PC-3 (cell line): ENCODE measurements around the gene EIF2A. TPM values are rescaled to one million over a fixed set of nuclear protein-coding genes. Genes with fewer than 3 reads are reported as not detected.

Experiments used
- ATAC-seq: fragments of 200-7000 bp; cut with Tn5 transposase; 2 replicates; pipeline ENCODE4 v1.9.1; 2020; ENCODE audit warnings: mild to moderate bottlenecking, moderate library complexity
- BruUV-seq: library from RNA; stranded (reverse); fragments of 400-500 nt; replicated peaks from 2 replicates; lab custom pipeline; 2021; lab: Mats Ljungman, UMichigan
- CTCF ChIA-PET: fragments of 300-600 bp; sonication (Branson Sonifier 250); formaldehyde crosslinking; loops from one replicate; lab custom pipeline; 2022; ENCODE audit warnings: antibody characterized with exemption; lab: Charles Lee
- POLR2A ChIA-PET: fragments of 300-600 bp; sonication (Branson Sonifier 250); formaldehyde crosslinking; loops from one replicate; lab custom pipeline; 2022; ENCODE audit warnings: antibody characterized with exemption; ENCODE audit not compliant: unreplicated experiment; lab: Charles Lee
- DNase-seq: peaks from one replicate; pipeline ENCODE4 v3.0.0-alpha.2; 2015
- H2AFZ ChIP-seq: fragments of 300-600 bp; sonication (generic); 2 replicates; pipeline ENCODE4 v1.6.0; 2016; ENCODE audit warnings: antibody characterized with exemption, low read length
- H3F3A ChIP-seq: fragments of 300-600 bp; sonication (generic); one replicate; pipeline ENCODE4 v1.6.0; 2017; ENCODE audit warnings: antibody characterized with exemption, low read length, control low read depth, mild to moderate bottlenecking; ENCODE audit not compliant: unreplicated experiment
- H3K27ac ChIP-seq: fragments of 300-600 bp; sonication (generic); 2 replicates; pipeline ENCODE4 v1.5.1; 2016; ENCODE audit warnings: mild to moderate bottlenecking, low read length
- H3K27me3 ChIP-seq: fragments of 300-600 bp; sonication (generic); 2 replicates; pipeline ENCODE4 v1.6.1; 2016; ENCODE audit warnings: low read length, mixed read lengths
- H3K36me3 ChIP-seq: fragments of 300-600 bp; sonication (generic); 2 replicates; pipeline ENCODE4 v1.6.1; 2016; ENCODE audit warnings: low read depth, mixed run types, low read length, mixed read lengths
- H3K4me1 ChIP-seq: fragments of 300-600 bp; sonication (generic); 2 replicates; pipeline ENCODE4 v1.5.1; 2016; ENCODE audit warnings: low read length; ENCODE audit not compliant: insufficient read depth
- H3K4me2 ChIP-seq: fragments of 300-600 bp; sonication (generic); 2 replicates; pipeline ENCODE4 v1.6.0; 2016; ENCODE audit warnings: low read length
- H3K4me3 ChIP-seq: fragments of 300-600 bp; sonication (generic); 2 replicates; pipeline ENCODE4 v1.5.1; 2016; ENCODE audit warnings: mild to moderate bottlenecking, low read length, mixed read lengths
- H3K79me2 ChIP-seq: fragments of 300-600 bp; sonication (generic); 2 replicates; pipeline ENCODE4 v1.6.1; 2017; ENCODE audit warnings: low read length, mixed read lengths
- H3K9ac ChIP-seq: fragments of 300-600 bp; sonication (generic); 2 replicates; pipeline ENCODE4 v1.6.0; 2016; ENCODE audit warnings: mild to moderate bottlenecking, low read length
- H3K9me2 ChIP-seq: fragments of 300-600 bp; sonication (generic); replicated peaks from 2 replicates; pipeline ENCODE4 v1.6.1; 2016; ENCODE audit warnings: mixed run types, low read length, mixed read lengths
- H3K9me3 ChIP-seq: fragments of 300-600 bp; sonication (generic); 2 replicates; pipeline ENCODE4 v1.6.1; 2016; ENCODE audit warnings: low read length, mixed read lengths
- H4K20me1 ChIP-seq: fragments of 300-600 bp; sonication (generic); 2 replicates; pipeline ENCODE4 v1.6.1; 2016; ENCODE audit warnings: low read length, mixed read lengths
- CTCF ChIP-seq: fragments of 300-600 bp; sonication (generic); conservative IDR thresholded peaks from 2 replicates; pipeline ENCODE4 v1.5.1; 2017; ENCODE audit warnings: antibody characterized with exemption, low read depth, mild to moderate bottlenecking, low read length
- EZH2 ChIP-seq: fragments of 300-600 bp; sonication (generic); IDR thresholded peaks from one replicate; pipeline ENCODE4 v1.6.1; 2017; ENCODE audit warnings: antibody characterized with exemption, mild to moderate bottlenecking, low read length; ENCODE audit not compliant: unreplicated experiment
- EZH2phosphoT487 ChIP-seq: fragments of 300-600 bp; sonication (generic); IDR thresholded peaks from 2 replicates; pipeline ENCODE4 v1.6.1; 2018; ENCODE audit warnings: mild to moderate bottlenecking, antibody characterized with exemption, low read length, borderline replicate concordance
- intact Hi-C: fragments of 100-400 bp; cut with micrococcal nuclease; formaldehyde crosslinking; loops from 2 replicates; pipeline ENCODE4 v1.9.0; 2023
- total RNA-seq: library from RNA; depleted of rRNA; stranded (reverse); fragments of >200 nt; gene quantifications from 2 replicates; pipeline ENCODE4 v1.2.3, GENCODE V29; 2014

EIF2A gene
- total RNA-seq, 1 experiment from 2014 or later: 92.4 TPM

- Histone ChIP-seq H3K4me1 (peaks cover 5% of the 10 kb centered on the region), H3K4me3 (no peak overlapping the region), H3K36me3 (peaks cover 22% of the 10 kb centered on the region), H3K27ac (no peak overlapping the region), H4K20me1 (no peaks in the 10 kb centered on the region), H3K4me2 (no peak overlapping the region), H3K27me3 (no peaks in the 10 kb centered on the region), H3K9me2 (no peaks in the 10 kb centered on the region), H3F3A (no peaks in the 10 kb centered on the region), H2AFZ (no peak overlapping the region), H3K9me3 (no peaks in the 10 kb centered on the region), H3K9ac (no peak overlapping the region), H3K79me2 (no peaks in the 10 kb centered on the region)
- TF ChIP-seq EZH2: no peak
- no peak for TF ChIP-seq CTCF
- no peak for TF ChIP-seq EZH2phosphoT487
- no TSS peak for BruUV-seq
- ATAC-seq: no peak
- intact Hi-C loops: no loop called here
- no peak for DNase-seq
- POLR2A ChIA-PET: interaction anchor here (0.6 kb wide), 1 partner anchor 1050 kb away, joined by 4 read pairs; no protein-coding TSS in a partner anchor
- CTCF ChIA-PET: no interaction called here
Observed at GRCh38 chr3:150631515-150632221, 85.1 kb downstream of the EIF2A start.

- Histone ChIP-seq H3K9me3 (no peaks in the 10 kb centered on the region), H3K4me2 (no peak overlapping the region), H3K27me3 (no peaks in the 10 kb centered on the region), H3K36me3 (peaks cover 6% of the 10 kb centered on the region; the same call in 1 of the 2 replicates), H3K4me3 (no peak overlapping the region), H2AFZ (no peak overlapping the region), H3F3A (no peaks in the 10 kb centered on the region), H3K27ac (no peak overlapping the region), H3K9me2 (no peaks in the 10 kb centered on the region), H3K79me2 (no peaks in the 10 kb centered on the region), H4K20me1 (no peaks in the 10 kb centered on the region), H3K4me1 (peaks cover 4% of the 10 kb centered on the region; the same call in 1 of the 2 replicates), H3K9ac (no peak overlapping the region)
- ATAC-seq (no peak), DNase-seq (no peak)
- POLR2A ChIA-PET: interaction anchor here (0.7 kb wide), 1 partner anchor 602 kb away, joined by 3 read pairs; no protein-coding TSS in a partner anchor
- intact Hi-C loops: no loop called here
- TF ChIP-seq EZH2 (no peak), EZH2phosphoT487 (no peak), CTCF (no peak)
- CTCF ChIA-PET: no interaction called here
- BruUV-seq: no TSS peak
Observed at GRCh38 chr3:150635076-150635475, 88.5 kb downstream of the EIF2A start.

GRCh38 chr3:150635526-150635925 lies 88.9 kb downstream of the EIF2A start:
- Histone ChIP-seq H3K79me2 (no peaks in the 10 kb centered on the region), H3K4me1 (peaks cover 4% of the 10 kb centered on the region; the same call in 1 of the 2 replicates), H3K27me3 (no peaks in the 10 kb centered on the region), H3K27ac (no peak overlapping the region), H2AFZ (no peak overlapping the region), H3K36me3 (peaks cover 3% of the 10 kb centered on the region; the same call in 1 of the 2 replicates), H3F3A (no peaks in the 10 kb centered on the region), H3K9ac (no peak overlapping the region), H3K9me3 (no peaks in the 10 kb centered on the region), H3K4me2 (no peak overlapping the region), H4K20me1 (no peaks in the 10 kb centered on the region), H3K9me2 (no peaks in the 10 kb centered on the region), H3K4me3 (no peak overlapping the region)
- DNase-seq (no peak), ATAC-seq (no peak)
- no peak for TF ChIP-seq CTCF
- no peak for TF ChIP-seq EZH2
- TF ChIP-seq EZH2phosphoT487: no peak
- intact Hi-C loops: no loop called here
- no TSS peak for BruUV-seq
- CTCF ChIA-PET: no interaction called here
- POLR2A ChIA-PET: interaction anchor here (0.7 kb wide), 1 partner anchor 602 kb away, joined by 3 read pairs; no protein-coding TSS in a partner anchor
